HepG2 (cell line): ENCODE results near the gene TSTD1. TPM values are rescaled to one million over a fixed set of nuclear protein-coding genes. Genes with fewer than 3 reads are reported as not detected.
"Not testable (repeated sequence)": the region's sequence is repeated elsewhere in the genome, so short reads cannot be mapped to it uniquely, and the experiment has no call there.

Experiments used
- ATAC-seq: fragments of 200-7000 bp; cut with Tn5 transposase; 3 replicates; pipeline ENCODE4 v1.9.1; 2020; ENCODE audit warnings: mild to moderate bottlenecking, moderate library complexity
- BruUV-seq: library from RNA; stranded (reverse); fragments of 400-500 nt; replicated peaks from 2 replicates; lab custom pipeline; 2021; lab: Mats Ljungman, UMichigan
- CTCF ChIA-PET: fragments of 300-600 bp; formaldehyde crosslinking; extraction: SDS; loops from one replicate; lab custom pipeline; 2021; ENCODE audit warnings: low total read pairs, inconsistent platforms, low intra/inter-chr PET ratio; lab: Yijun Ruan, JAX
- POLR2A ChIA-PET: fragments of 350-600 bp; sonication (Branson Sonifier 250); formaldehyde crosslinking; loops from one replicate; lab custom pipeline; 2020; ENCODE audit warnings: antibody characterized with exemption, inconsistent platforms; lab: Yijun Ruan, JAX
- DNase-seq: peaks from one replicate; pipeline ENCODE4 v3.0.0-alpha.2; 2015; ENCODE audit warnings: low spot score
- FAIRE-seq: peaks from 3 replicates; lab custom pipeline; 2011; peaks lifted over from hg19 to GRCh38; lab: Jason Lieb, UNC
- H2AFZ ChIP-seq: one replicate; pipeline ENCODE4 v1.6.1; 2011; ENCODE audit warnings: low read length, inconsistent platforms
- H3K27ac ChIP-seq: fragments of 300-600 bp; 3 replicates; pipeline ENCODE4 v1.8.0; 2011; ENCODE audit warnings: mixed run types, mild to moderate bottlenecking, mixed read lengths, low read length, inconsistent platforms; ENCODE audit not compliant: insufficient read depth; ENCODE audit errors: extremely low read length
- H3K27me3 ChIP-seq, 2 experiments: fragments of 200-600 bp in 1 of 2; 2 replicates in 1 of 2; 3 replicates in 1 of 2; pipeline versions ENCODE4 v1.6.0 to v1.8.0; 2011; ENCODE audit warnings: low read length in 2 of 2, mild to moderate bottlenecking in 2 of 2, moderate library complexity in 2 of 2, inconsistent platforms in 1 of 2; ENCODE audit not compliant: insufficient read depth in 2 of 2, control insufficient read depth in 1 of 2
- H3K36me3 ChIP-seq, 2 experiments: fragments of 200-600 bp in 1 of 2; replicated peaks in 1 of 2; 2 replicates in 1 of 2; 3 replicates in 1 of 2; pipeline versions ENCODE4 v1.5.1 to v1.8.0; 2011; ENCODE audit warnings: low read length in 2 of 2, inconsistent platforms in 1 of 2; ENCODE audit not compliant: insufficient read depth in 2 of 2, control insufficient read depth in 1 of 2
- H3K4me1 ChIP-seq: 2 replicates; pipeline ENCODE4 v1.5.1; 2012; ENCODE audit warnings: low read length, inconsistent platforms; ENCODE audit not compliant: insufficient read depth
- H3K4me2 ChIP-seq: 2 replicates; pipeline ENCODE4 v1.6.0; 2011; ENCODE audit warnings: low read depth, low read length, inconsistent platforms
- H3K4me3 ChIP-seq, 3 experiments: fragments of 200-600 bp in 1 of 3; sonication (generic), shearing (Covaris generic) in 1 of 3; replicated peaks in 1 of 3; 2 replicates each; pipeline ENCODE4 v1.5.1; 2011 to 2016; ENCODE audit warnings: low read length in 3 of 3, inconsistent platforms in 2 of 3, low read depth in 2 of 3, mild to moderate bottlenecking in 2 of 3, control low read depth in 1 of 3, mixed read lengths in 1 of 3; ENCODE audit not compliant: insufficient read depth in 1 of 3
- H3K79me2 ChIP-seq: one replicate; pipeline ENCODE4 v1.6.1; 2011; ENCODE audit warnings: low read length, inconsistent platforms; ENCODE audit not compliant: insufficient read depth
- H3K9ac ChIP-seq: 2 replicates; pipeline ENCODE4 v1.6.0; 2011; ENCODE audit warnings: mild to moderate bottlenecking, low read depth, low read length, inconsistent platforms; ENCODE audit not compliant: insufficient read depth
- H3K9me3 ChIP-seq: 2 replicates; pipeline ENCODE4 v1.5.1; 2012; ENCODE audit warnings: mild to moderate bottlenecking, low read length
- H4K20me1 ChIP-seq: 2 replicates; pipeline ENCODE4 v1.6.0; 2011; ENCODE audit warnings: inconsistent platforms, mild to moderate bottlenecking, low read length, moderate library complexity; ENCODE audit not compliant: insufficient read depth
- CCAR2 ChIP-seq: fragments of 200-400 bp; formaldehyde crosslinking; optimal IDR thresholded peaks from 2 replicates; pipeline ENCODE3; 2018; ENCODE audit warnings: low read depth, mild to moderate bottlenecking, low read length, moderate library complexity
- JDP2 ChIP-seq: sonication (generic); formaldehyde crosslinking; IDR thresholded peaks from 2 replicates; pipeline ENCODE4 v1.8.1; 2022; ENCODE audit warnings: missing genetic modification reagents, borderline replicate concordance
- NR2F2 ChIP-seq: IDR thresholded peaks from 2 replicates; pipeline ENCODE4 v1.6.1; 2012; ENCODE audit warnings: low read depth, inconsistent platforms, borderline replicate concordance
- RXRA ChIP-seq: sonication (generic); formaldehyde crosslinking; IDR thresholded peaks from 2 replicates; pipeline ENCODE4 v1.5.1; 2020; ENCODE audit warnings: missing genetic modification reagents
- ZNF572 ChIP-seq: sonication (generic); formaldehyde crosslinking; IDR thresholded peaks from 2 replicates; pipeline ENCODE4 v1.5.1; 2020; ENCODE audit warnings: mild to moderate bottlenecking, missing genetic modification reagents
- WGBS: methylation state at CpG from one replicate; pipeline ENCODE4 v1.1.6; 2017; ENCODE audit warnings: low lambda C conversion rate; 5-methylcytosine and 5-hydroxymethylcytosine counted together
- in situ Hi-C: cut with HindIII; loops from 2 replicates; pipeline ENCODE4 v1.10.0; 2017; ENCODE audit warnings: low pct_unique_long_range_greater_than_20kb; ENCODE audit not compliant: extremely low pct_ligation_motif_present
- intact Hi-C: fragments of 100-400 bp; cut with micrococcal nuclease; formaldehyde crosslinking; loops from one replicate; pipeline ENCODE4 v1.10.0; 2022; ENCODE audit not compliant: unreplicated experiment
- polyA plus RNA-seq, 8 experiments: library from polyadenylated mRNA; depleted of rRNA in 3 of 8; stranded (reverse) in 7 of 8; unstranded in 1 of 8; fragments of >200 nt; fragmentation: Illumina TruSeq in 4 of 8; extraction: Trizol in 4 of 8; gene quantifications; 2 replicates each; pipeline versions ENCODE4 v1.2.1 to v1.2.3, GENCODE V29; 2011 to 2016; ENCODE audit warnings: low read depth in 4 of 8, missing spikeins in 1 of 8, mixed read lengths in 1 of 8; ENCODE audit not compliant: insufficient read depth in 1 of 8
- total RNA-seq, 5 experiments: library from RNA; depleted of rRNA; stranded (reverse); fragments of >200 nt; fragmentation: Illumina TruSeq; extraction: Trizol; gene quantifications; 2 replicates each; pipeline ENCODE4 v1.2.3, GENCODE V29; 2016; ENCODE audit warnings: low read depth in 1 of 5
- TF ChIP-seq, protein P1 (sequence below): sonication (generic); formaldehyde crosslinking; IDR thresholded peaks from 2 replicates; pipeline ENCODE4 v1.5.0; 2020; ENCODE audit warnings: missing genetic modification reagents, mild to moderate bottlenecking, borderline replicate concordance

Gene TSTD1
- total and polyA plus RNA-seq, 2 of the 13 experiments (the other 11 are each of a cell fraction or from before 2014, with no cell fraction given): 0.15 to 0.31 TPM

DNA sequence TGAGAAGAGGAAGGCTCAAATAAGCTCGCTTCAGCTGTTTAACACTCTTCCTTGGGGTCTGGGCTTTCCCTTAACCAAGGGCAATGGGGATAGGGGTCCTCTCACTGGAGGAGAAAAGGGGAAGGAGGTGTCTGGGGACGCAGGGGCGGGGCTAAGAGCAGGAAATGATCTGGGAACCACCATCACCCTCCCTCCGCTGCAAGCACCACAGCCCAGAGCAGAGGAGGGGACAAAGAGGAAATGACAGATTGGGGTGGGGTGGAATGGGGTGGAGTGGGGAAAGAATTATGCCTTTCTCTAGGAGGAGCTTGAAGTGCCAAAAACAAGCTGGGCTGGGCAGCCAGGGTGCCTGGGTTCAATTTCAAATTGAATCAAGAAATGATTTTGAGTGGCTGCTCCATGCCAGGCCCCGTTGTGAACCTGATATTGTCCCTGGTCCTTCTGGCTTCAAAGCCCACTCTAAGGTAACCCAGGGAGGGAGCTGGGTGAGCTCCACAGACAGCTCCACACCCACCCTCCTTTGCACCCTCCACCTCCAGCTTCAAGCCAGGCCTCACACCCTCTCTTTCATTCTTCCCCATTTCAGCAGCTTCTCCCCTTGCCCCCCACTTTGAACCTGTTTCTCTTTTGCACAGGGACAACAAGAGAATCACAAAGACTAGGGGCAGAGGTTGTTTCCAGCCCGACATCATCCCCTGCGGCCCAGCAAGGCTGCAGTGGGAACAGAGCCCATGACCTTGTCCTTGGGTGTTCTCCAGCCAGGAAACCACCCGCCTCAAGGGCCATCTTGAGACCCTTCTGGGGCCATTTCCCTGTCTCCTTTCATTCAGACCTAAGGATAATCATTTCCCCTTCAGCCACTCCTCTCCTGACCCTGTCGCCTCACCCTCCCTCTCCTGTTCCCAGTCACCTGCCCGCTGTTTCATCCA is 29.8 kb upstream of the TSTD1 start (continued):
- no peak for TF ChIP-seq JDP2 (CRISPR knock-in tag)

DNA sequence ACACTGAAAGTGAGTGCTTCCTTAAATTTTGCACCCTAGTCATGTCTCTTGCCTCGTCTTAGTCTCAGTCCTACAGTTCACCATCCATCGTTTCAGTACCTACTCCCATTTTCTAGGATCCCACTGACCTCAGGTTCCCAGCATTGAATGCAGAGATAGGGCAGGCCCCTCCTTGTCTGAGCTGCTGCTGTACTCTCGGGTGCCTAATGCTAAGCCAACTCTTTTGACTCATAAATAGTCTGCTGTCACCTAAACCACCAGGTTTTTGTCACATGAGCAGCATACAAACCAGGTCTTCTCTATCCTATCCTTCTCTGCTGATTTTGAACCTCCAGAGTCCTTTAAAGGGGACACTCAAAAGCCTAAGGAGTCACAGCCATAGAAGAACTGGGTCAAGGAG is 27.9 kb upstream of the TSTD1 start:
- no TSS peak for BruUV-seq
- ATAC-seq: no peak
- POLR2A ChIA-PET: no interaction called here
- H3K4me2 ChIP-seq: no peak overlapping the region
- no peak overlapping the region for H3K4me3 ChIP-seq
- WGBS: 45% methylated on average over 3 of the region's 3 CpGs
- TF ChIP-seq ZNF572 (CRISPR knock-in tag) (no peak), CCAR2 (no peak), NR2F2 (no peak), RXRA (no peak)
- TF ChIP-seq, protein P1, sequence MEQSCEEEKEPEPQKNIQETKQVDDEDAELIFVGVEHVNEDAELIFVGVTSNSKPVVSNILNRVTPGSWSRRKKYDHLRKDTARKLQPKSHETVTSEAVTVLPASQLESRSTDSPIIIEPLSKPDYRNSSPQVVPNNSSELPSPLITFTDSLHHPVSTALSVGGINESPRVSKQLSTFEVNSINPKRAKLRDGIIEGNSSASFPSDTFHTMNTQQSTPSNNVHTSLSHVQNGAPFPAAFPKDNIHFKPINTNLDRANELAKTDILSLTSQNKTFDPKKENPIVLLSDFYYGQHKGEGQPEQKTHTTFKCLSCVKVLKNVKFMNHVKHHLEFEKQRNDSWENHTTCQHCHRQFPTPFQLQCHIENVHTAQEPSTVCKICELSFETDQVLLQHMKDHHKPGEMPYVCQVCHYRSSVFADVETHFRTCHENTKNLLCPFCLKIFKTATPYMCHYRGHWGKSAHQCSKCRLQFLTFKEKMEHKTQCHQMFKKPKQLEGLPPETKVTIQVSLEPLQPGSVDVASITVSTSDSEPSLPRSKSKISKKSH: no peak
- no peaks in the 10 kb centered on the region for H3K9me3 ChIP-seq
- no peak overlapping the region for H3K9ac ChIP-seq
- DNase-seq: no peak
- H2AFZ ChIP-seq: no peak overlapping the region
- in situ Hi-C loops (no loop called here), intact Hi-C loops (no loop called here)
- H3K36me3 ChIP-seq: no peaks in the 10 kb centered on the region
- no peaks in the 10 kb centered on the region for H3K79me2 ChIP-seq
- no peaks in the 10 kb centered on the region for H3K4me1 ChIP-seq
- CTCF ChIA-PET: no interaction called here
- H3K27ac ChIP-seq: no peak overlapping the region
- no peak for FAIRE-seq
- no peaks in the 10 kb centered on the region for H3K27me3 ChIP-seq
- H4K20me1 ChIP-seq: no peaks in the 10 kb centered on the region

DNA sequence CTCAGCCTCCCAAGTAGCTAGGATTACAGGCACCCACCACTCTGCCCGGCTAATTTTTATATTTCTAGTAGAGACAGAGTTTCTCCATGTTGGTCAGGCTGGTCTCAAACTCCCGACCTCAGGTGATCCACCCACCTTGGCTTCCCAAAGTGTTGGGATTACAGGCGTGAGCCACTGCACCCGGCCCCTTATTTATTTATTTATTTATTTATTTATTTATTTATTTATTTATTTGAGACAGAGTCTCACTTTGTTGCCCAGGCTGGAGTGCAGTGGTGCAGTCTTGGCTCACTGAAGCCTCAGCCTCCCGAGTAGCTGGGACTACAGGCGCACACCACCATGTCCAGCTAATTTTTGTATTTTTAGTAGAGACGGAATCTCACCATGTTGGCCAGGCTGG is 26.9 kb upstream of the TSTD1 start:
- H3K4me2 ChIP-seq, H3K4me1 ChIP-seq, H3K9ac ChIP-seq, ATAC-seq, intact Hi-C loops, FAIRE-seq, CTCF ChIA-PET, BruUV-seq, H3K4me3 ChIP-seq, H4K20me1 ChIP-seq, H3K9me3 ChIP-seq, POLR2A ChIA-PET, in situ Hi-C loops, DNase-seq, H3K36me3 ChIP-seq, H3K79me2 ChIP-seq, H3K27me3 ChIP-seq, H3K27ac ChIP-seq, H2AFZ ChIP-seq: not testable (repeated sequence)
- 65% methylated on average over 7 of the region's 7 CpGs for WGBS

DNA sequence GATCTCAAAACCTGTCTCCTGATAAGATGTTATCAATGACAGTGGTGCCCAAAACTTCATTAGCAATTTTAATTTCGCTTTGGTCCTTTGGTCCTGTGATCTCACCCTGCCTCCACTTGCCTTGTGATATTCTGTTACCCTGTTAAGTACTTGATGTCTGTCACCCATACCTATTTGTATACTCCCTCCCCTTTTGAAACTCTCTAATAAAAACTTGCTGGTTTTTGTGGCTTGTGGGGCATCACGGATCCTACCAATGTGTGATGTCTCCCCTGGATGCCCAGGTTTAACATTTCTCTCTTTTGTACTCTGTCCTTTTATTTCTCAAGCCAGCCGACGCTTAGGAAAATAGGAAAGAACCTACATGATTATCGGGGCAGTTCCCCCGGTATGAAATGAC is 25.2 kb upstream of the TSTD1 start:
- H3K4me3 ChIP-seq, CTCF ChIA-PET, H3K27me3 ChIP-seq, intact Hi-C loops, H3K36me3 ChIP-seq, H3K9ac ChIP-seq, H2AFZ ChIP-seq, H3K4me1 ChIP-seq, H3K79me2 ChIP-seq, DNase-seq, in situ Hi-C loops, BruUV-seq, ATAC-seq, H3K9me3 ChIP-seq, H4K20me1 ChIP-seq, H3K4me2 ChIP-seq, POLR2A ChIA-PET, FAIRE-seq, H3K27ac ChIP-seq: not testable (repeated sequence)
- WGBS: 43% methylated on average over 6 of the region's 6 CpGs
